Left kidney (tissue), 2 donors: ENCODE measurements around the gene KCNQ5. TPM values are rescaled to one million over a fixed set of nuclear protein-coding genes. Genes with fewer than 3 reads are reported as not detected.
"Not testable (repeated sequence)": the region's sequence is repeated elsewhere in the genome, so short reads cannot be mapped to it uniquely, and the experiment has no call there.

ENCODE experiments used
- DNase-seq: peaks from one replicate; pipeline ENCODE4 v3.0.0-alpha.2; 2013
- polyA plus RNA-seq: library from polyadenylated mRNA; unstranded; fragments of 120-200 nt; gene quantifications from one replicate; pipeline ENCODE4 v1.2.1, GENCODE V29; 2013; ENCODE audit not compliant: insufficient read length

Gene KCNQ5
- polyA plus RNA-seq, 1 donor: 0.23 TPM

DNA sequence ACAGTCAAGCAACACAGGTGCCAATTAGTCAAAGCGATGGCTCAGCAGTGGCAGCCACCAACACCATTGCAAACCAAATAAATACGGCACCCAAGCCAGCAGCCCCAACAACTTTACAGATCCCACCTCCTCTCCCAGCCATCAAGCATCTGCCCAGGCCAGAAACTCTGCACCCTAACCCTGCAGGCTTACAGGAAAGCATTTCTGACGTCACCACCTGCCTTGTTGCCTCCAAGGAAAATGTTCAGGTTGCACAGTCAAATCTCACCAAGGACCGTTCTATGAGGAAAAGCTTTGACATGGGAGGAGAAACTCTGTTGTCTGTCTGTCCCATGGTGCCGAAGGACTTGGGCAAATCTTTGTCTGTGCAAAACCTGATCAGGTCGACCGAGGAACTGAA, 572.9 kb downstream of the KCNQ5 start:
- DNase-seq: no peak

DNA sequence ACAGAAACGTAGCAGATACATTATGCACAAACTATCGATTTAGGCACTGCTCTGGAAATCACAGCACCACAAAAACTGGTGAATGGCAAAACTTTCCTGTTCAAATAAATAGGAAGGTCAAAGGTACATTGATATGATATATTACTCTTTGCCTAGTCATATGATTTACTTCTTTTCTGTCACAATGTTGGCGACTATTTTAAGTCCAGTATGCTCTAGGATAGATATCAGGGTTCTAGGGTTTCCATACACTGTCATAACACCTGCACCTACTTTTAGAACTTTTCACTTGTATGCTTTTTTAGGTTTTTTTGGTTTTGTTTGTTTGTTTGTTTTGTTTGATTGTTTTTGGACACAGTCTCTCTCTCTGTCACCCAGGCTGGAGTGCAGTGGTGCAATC, 578.4 kb downstream of the KCNQ5 start:
- DNase-seq: no peak

DNA sequence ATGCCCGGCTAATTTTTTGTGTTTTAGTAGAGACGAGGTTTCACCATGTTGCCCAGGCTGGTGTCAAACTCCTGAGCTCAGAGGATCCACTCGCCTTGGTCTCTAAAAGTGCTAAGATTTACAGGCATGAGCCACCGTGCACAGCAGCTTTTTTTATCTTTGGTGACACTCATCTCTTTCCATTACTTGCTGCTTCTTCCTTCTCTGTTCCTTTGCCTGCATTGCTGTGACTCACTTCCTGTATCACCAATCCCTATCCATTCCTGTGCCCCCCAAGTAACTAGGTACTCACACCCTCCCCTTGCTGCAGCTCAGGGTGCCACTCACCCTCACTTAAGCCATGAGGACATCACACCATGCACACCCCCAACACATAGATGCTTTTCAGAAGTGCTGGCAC, 578.9 kb downstream of the KCNQ5 start:
- no peak for DNase-seq

DNA sequence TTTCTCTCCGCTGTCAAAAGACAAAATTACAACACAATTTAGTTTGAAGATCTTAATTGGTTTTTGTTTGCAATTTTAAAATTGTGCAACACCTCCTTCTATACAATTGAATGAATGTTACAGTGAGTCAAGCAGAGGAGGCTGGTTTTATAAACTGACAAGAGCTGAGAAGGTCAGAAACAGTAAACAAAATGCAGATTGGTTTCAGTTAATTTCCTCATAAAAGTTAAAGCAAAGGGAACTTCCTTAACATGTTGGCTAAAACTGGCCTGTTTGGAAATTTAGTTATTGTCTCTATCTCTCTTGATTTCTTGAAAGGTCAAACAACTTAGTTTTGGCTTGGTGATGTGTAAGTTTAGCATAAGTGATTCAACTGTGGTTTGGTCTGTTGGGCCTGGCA, 581.2 kb downstream of the KCNQ5 start:
- no peak for DNase-seq

GRCh38 chr6:73204252-73204651, 582.4 kb downstream of the KCNQ5 start:
- DNase-seq: no peak

GRCh38 chr6:73207221-73207837, 585.5 kb downstream of the KCNQ5 start:
- no peak for DNase-seq

- DNase-seq: no peak
Observed at GRCh38 chr6:73209117-73209516, 587.3 kb downstream of the KCNQ5 start.

GRCh38 chr6:73216859-73217258, 595.0 kb downstream of the KCNQ5 start:
- DNase-seq: no peak

DNA sequence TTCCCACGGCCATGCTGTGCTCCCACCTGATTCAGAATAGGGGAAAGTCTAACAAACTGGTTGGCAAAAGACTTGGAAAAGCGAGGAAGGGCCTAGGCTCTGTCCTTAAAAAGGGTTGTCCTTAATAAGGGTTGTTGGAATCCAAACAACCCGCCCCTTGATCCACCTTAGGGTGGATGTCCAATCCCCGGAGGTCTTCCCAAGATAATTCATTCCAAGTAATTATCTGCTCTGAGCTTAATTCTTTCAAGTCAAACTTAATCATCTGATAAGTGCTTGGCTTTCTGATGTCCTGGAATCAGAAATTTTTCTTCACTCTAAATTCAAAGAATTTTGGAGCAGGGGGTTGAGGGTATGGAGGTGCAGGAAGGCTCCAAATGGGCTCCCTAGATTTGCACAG, 603.5 kb downstream of the KCNQ5 start, which contains the start of gene KHDC1L:
Gene KHDC1L (minus strand): TSS at position 101 of the 400 bp plus-strand sequence. CDS start 88 bp downstream, at position 13.
- no peak for DNase-seq

DNA sequence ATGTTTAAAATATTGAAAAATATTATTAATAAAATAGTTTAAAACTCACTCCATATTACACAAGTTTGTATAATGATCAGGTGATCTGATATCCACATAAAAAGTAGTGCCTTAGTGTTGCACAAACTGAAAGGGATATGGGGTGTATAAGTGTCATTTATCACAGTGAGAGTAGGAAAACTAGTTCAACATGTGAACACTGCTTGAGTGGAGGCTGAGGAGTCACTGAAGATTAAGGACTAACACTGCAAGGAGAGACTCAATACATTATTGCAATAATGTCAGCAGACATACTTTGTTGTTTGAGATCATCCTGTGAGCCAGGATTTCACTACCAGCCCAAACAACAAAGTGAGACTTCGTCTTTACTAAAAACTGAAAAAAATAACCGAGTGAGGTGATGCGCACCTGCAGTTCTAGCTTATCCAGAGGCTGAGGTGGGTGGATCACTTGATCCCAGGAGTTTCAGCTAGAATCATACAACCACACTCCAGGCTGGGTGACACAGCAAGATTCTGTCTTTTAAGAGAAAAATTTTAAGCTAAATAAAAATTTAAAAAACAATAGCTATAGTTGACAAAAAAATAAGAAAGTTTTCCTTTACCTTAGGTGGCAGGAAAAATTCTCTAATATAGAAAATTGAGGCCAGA, 605.9 kb downstream of the KCNQ5 start:
- no peak for DNase-seq

- DNase-seq: no peak
Observed at GRCh38 chr6:73231986-73232391, 610.1 kb downstream of the KCNQ5 start.

DNA sequence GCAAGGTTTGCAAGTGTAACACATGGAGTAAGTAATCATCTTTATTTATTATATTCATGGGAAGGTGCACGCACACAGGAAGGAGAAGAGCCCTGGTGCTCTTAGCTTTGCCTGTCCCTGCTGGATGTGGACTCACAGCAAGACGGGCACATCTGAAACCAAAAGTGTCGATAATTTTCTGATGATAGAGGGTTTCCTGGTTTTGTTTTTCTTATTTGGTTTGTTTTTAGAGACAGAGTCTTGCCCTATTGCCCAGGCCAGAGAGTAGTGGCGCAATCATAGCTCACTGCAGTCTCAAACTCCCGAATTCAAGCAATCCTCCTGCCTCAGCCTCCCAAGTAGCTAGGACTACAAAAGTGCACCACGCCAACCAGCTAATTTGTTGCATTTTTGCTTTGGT, 611.2 kb downstream of the KCNQ5 start:
- no peak for DNase-seq

- DNase-seq: not testable (repeated sequence)
Observed at GRCh38 chr6:73233971-73234370, 612.1 kb downstream of the KCNQ5 start.

DNA sequence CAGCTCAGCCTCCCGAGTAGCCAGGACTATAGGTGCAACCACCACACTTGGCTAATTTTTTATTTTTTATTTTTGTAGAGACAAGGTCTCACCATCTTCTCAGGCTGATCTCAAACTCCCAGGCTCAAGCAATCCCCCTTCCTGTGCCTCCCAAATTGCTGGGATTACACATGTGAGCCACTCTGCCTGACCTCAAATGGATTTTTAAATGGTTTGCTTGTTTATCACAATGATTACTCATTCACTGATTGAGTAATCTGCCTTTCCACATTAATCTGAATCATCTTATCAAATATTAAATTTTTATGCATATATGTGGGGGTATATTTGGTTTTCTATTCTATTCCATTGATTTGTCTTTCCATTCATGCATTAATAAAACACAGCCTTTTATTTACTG, 612.9 kb downstream of the KCNQ5 start:
- DNase-seq: no peak

DNA sequence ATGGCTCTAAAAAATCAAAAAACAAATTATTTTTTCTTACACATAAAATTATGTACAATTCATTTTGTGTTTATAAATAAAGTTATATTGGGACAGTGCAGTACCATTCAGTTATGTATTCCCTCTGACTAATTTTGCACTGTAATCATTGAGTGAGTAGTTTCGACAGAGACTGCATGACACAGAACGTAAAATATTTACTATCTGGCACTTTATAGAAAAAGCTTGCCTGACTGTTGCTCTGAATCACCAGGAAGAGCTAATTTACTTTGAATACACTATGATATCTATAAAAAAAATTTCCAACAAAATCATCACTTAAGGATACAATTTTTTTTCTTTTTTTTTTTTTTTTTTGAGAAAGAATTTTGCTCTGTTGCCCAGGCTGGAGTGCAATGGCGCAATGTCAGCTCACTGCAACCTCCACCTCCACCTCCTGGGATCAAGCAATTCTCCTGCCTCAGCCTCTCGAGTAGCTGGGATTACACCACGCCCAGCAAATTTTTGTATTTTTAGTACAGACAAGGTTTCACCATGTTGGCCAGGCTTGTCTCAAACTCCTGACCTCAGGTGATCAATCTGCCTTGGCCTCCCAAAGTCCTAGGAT, 614.4 kb downstream of the KCNQ5 start:
- no peak for DNase-seq

DNA sequence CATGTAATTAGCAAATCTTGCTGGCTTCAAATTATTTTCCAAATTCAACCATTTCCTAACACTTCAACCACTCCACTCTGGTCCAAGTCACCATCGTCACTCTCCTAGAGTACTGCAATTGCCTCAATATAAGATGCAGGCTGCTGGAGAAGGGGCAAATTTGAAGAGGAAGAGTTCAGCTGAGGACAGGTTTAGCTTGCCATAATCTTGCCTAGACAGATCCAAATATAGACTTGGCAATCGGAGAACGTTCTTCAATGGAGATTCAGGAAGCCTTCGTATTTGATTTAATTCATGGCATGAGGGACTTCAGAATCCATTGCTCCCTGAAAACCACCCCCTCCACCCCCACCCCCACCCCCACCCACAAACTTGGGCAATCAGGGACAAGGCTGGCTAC, 618.9 kb downstream of the KCNQ5 start:
- no peak for DNase-seq

DNA sequence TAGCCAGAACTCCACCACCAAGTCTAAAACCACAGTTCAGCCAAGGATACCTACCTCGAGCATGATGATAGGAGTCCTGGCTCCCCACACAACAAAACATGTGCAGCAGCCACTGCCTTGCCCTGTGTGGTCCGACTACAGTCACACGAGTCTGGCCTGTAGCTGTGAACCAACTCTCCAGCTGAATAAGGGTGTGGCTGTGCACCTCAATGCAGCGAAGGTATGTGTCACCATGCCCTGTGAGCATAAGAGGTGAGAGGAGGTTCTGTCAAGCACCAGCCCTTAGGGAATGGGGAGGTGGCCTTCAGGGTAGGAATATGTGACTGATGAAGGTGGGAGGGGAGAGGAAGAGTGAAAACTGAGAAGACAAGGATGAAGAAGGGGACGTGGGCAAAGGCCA, 620.1 kb downstream of the KCNQ5 start:
- DNase-seq: no peak
